GM23338 (cell line): ENCODE data around the gene TIMM9. TPM values are rescaled to one million over a fixed set of nuclear protein-coding genes. Genes with fewer than 3 reads are reported as not detected.

Source experiments
- ATAC-seq: fragments of 200-7000 bp; cut with Tn5 transposase; 3 replicates; pipeline ENCODE4 v1.9.1; 2020
- DNase-seq: peaks from one replicate; pipeline ENCODE4 v3.0.0-alpha.2; 2015; ENCODE audit warnings: low spot score
- H2AFZ ChIP-seq: fragments of 200-600 bp; sonication (generic); 2 replicates; pipeline ENCODE4 v1.8.0; 2016; ENCODE audit warnings: antibody characterized with exemption, mild to moderate bottlenecking, moderate library complexity
- H3F3A ChIP-seq: fragments of 200-600 bp; sonication (generic); replicated peaks from 2 replicates; pipeline ENCODE4 v1.8.0; 2017; ENCODE audit warnings: antibody characterized with exemption, mixed run types, low read depth
- H3K27ac ChIP-seq: fragments of 200-600 bp; sonication (generic); 2 replicates; pipeline ENCODE4 v1.6.1; 2016; ENCODE audit warnings: low read depth
- H3K27me3 ChIP-seq: fragments of 200-600 bp; sonication (generic); 2 replicates; pipeline ENCODE4 v1.8.0; 2016; ENCODE audit warnings: mild to moderate bottlenecking, mixed run types, moderate library complexity; ENCODE audit not compliant: insufficient read depth
- H3K36me3 ChIP-seq: fragments of 200-600 bp; sonication (generic); 2 replicates; pipeline ENCODE4 v1.8.0; 2016; ENCODE audit warnings: mild to moderate bottlenecking; ENCODE audit not compliant: insufficient read depth
- H3K4me1 ChIP-seq: fragments of 200-600 bp; sonication (generic); 2 replicates; pipeline ENCODE4 v1.8.0; 2016; ENCODE audit warnings: mild to moderate bottlenecking, moderate library complexity; ENCODE audit not compliant: insufficient read depth
- H3K4me2 ChIP-seq: fragments of 200-600 bp; sonication (generic); 2 replicates; pipeline ENCODE4 v1.7.1; 2017; ENCODE audit warnings: mixed run types
- H3K4me3 ChIP-seq: fragments of 200-600 bp; sonication (generic); 2 replicates; pipeline ENCODE4 v1.6.1; 2016; ENCODE audit warnings: mixed run types
- H3K79me2 ChIP-seq: fragments of 200-600 bp; sonication (generic); replicated peaks from 2 replicates; pipeline ENCODE4 v1.8.0; 2017; ENCODE audit warnings: mild to moderate bottlenecking; ENCODE audit not compliant: insufficient read depth
- H3K9me2 ChIP-seq: fragments of 200-600 bp; sonication (generic); 2 replicates; pipeline ENCODE4 v1.8.0; 2017; ENCODE audit not compliant: insufficient read depth
- H4K20me1 ChIP-seq: fragments of 200-600 bp; sonication (generic); replicated peaks from 2 replicates; pipeline ENCODE4 v1.8.0; 2017; ENCODE audit warnings: mild to moderate bottlenecking; ENCODE audit not compliant: insufficient read depth
- H3K27ac Mint-ChIP-seq: 2 replicates; pipeline ENCODE4 v1.8.0; 2020; ENCODE audit warnings: inconsistent platforms, mild to moderate bottlenecking, moderate library complexity, mixed read lengths
- H3K27me3 Mint-ChIP-seq: 3 replicates; pipeline ENCODE4 v1.8.0; 2022; ENCODE audit warnings: low read depth, mild to moderate bottlenecking, moderate library complexity, mixed read lengths, inconsistent platforms; ENCODE audit not compliant: insufficient read depth, poor library complexity
- H3K36me3 Mint-ChIP-seq: 3 replicates; pipeline ENCODE4 v1.8.0; 2021; ENCODE audit warnings: low read depth, mild to moderate bottlenecking, inconsistent platforms, moderate library complexity, mixed read lengths
- H3K4me1 Mint-ChIP-seq: 3 replicates; pipeline ENCODE4 v1.8.0; 2020; ENCODE audit warnings: mild to moderate bottlenecking, inconsistent platforms, mixed read lengths
- H3K4me3 Mint-ChIP-seq: 3 replicates; pipeline ENCODE4 v1.8.0; 2021; ENCODE audit warnings: moderate library complexity, mild to moderate bottlenecking, inconsistent platforms, mixed read lengths
- H3K9me3 Mint-ChIP-seq: 3 replicates; pipeline ENCODE4 v1.8.0; 2020; ENCODE audit warnings: moderate library complexity, mild to moderate bottlenecking, inconsistent platforms, mixed read lengths
- CREB1 ChIP-seq: fragments of 250-450 bp; sonication (Bioruptor Pico); IDR thresholded peaks from 2 replicates; pipeline ENCODE4 v1.5.0; 2020; ENCODE audit warnings: low read depth, mild to moderate bottlenecking, moderate library complexity
- EZH2 ChIP-seq: fragments of 200-600 bp; sonication (generic); IDR thresholded peaks from one replicate; pipeline ENCODE4 v1.8.0; 2017; ENCODE audit warnings: antibody characterized with exemption, mild to moderate bottlenecking, low read depth; ENCODE audit not compliant: unreplicated experiment
- JUNB ChIP-seq: IDR thresholded peaks from one replicate; pipeline ENCODE4 v1.6.1; 2016; ENCODE audit warnings: antibody characterized with exemption; ENCODE audit not compliant: unreplicated experiment
- POLR2AphosphoS5 ChIP-seq: IDR thresholded peaks from 2 replicates; pipeline ENCODE4 v1.6.1; 2016; ENCODE audit warnings: antibody characterized with exemption, low read depth
- STAT1 ChIP-seq: IDR thresholded peaks from one replicate; pipeline ENCODE4 v1.6.1; 2016; ENCODE audit warnings: antibody characterized with exemption; ENCODE audit not compliant: unreplicated experiment
- ZNF114 ChIP-seq: fragments of 250-450 bp; sonication (Bioruptor Pico); IDR thresholded peaks from 2 replicates; pipeline ENCODE4 v1.5.0; 2020; ENCODE audit warnings: mild to moderate bottlenecking, moderate library complexity
- ZNF331 ChIP-seq: fragments of 250-450 bp; sonication (Bioruptor Pico); IDR thresholded peaks from 2 replicates; pipeline ENCODE4 v1.5.0; 2020; ENCODE audit warnings: low read depth, mild to moderate bottlenecking, moderate library complexity
- polyA plus RNA-seq: library from polyadenylated mRNA; unstranded; fragments of >200 nt; fragmentation: Nextera tagmentation; extraction: Ambion mirVana; gene quantifications from 2 replicates; pipeline ENCODE4 v1.2.1, GENCODE V29; 2016
- total RNA-seq: library from RNA; depleted of rRNA; stranded (reverse); fragments of >200 nt; shearing (Covaris generic); gene quantifications from 2 replicates; pipeline ENCODE4 v1.2.3, GENCODE V29; 2014
- TF ChIP-seq, protein P1 (sequence below): IDR thresholded peaks from 2 replicates; pipeline ENCODE4 v1.6.1; 2016; ENCODE audit warnings: antibody characterized with exemption
- TF ChIP-seq, protein P2 (sequence below): IDR thresholded peaks from one replicate; pipeline ENCODE4 v1.6.1; 2018; ENCODE audit warnings: antibody characterized with exemption; ENCODE audit not compliant: unreplicated experiment
- TF ChIP-seq, protein P3 (sequence below), 2 experiments: fragments of 200-600 bp in 1 of 2; sonication (generic) in 1 of 2; conservative IDR thresholded peaks; 2 replicates each; pipeline versions ENCODE4 v1.5.1 to v1.6.1; 2016 to 2017; ENCODE audit warnings: antibody characterized with exemption in 2 of 2, low read depth in 2 of 2, mild to moderate bottlenecking in 2 of 2, moderate library complexity in 1 of 2

TIMM9 gene
- total and polyA plus RNA-seq, 2 experiments from 2014 or later: 40.3 to 146 TPM

DNA sequence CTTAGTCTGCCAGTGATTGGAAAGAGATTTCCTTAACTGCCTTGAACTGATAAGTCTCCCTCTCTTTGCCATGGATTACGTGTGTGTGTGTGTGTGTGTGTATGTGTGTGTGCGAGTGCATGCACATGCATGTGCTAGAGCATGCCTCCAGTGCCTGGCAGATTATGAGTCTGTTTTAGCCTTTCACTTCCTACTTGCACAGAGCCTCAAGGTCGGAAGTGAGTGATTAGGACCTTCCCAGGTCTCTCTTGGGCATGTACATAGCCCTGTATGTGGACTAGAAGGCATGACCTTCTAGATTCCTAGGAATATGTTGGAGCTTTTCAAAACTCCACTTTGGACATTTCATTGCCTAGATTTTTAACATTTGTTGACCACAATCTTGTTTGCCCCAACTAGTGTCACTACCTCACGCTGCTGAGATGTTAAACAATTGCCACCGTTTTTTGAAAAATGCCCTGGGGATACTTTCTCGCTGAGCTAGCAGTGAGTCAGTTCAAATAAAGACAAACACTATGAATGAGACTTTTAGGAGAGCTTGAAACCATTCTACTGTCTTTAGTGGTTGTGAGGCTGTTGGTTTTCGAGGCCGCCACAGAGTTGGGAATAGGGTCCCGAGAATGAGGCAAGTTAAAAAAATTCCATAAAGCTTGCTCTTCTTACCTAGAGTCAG, 28.4 kb upstream of the TIMM9 start:
- Histone ChIP-seq H3F3A (no peaks in the 10 kb centered on the region), H3K4me1 (no peaks in the 10 kb centered on the region), H4K20me1 (no peaks in the 10 kb centered on the region), H3K27me3 (no peaks in the 10 kb centered on the region), H3K9me2 (no peaks in the 10 kb centered on the region), H3K27ac (no peak overlapping the region), H3K4me2 (no peak overlapping the region), H2AFZ (no peak overlapping the region), H3K36me3 (peaks cover 4% of the 10 kb centered on the region; the same call in 1 of the 2 replicates), H3K4me3 (no peak overlapping the region), H3K79me2 (no peaks in the 10 kb centered on the region)
- TF ChIP-seq, protein P1, sequence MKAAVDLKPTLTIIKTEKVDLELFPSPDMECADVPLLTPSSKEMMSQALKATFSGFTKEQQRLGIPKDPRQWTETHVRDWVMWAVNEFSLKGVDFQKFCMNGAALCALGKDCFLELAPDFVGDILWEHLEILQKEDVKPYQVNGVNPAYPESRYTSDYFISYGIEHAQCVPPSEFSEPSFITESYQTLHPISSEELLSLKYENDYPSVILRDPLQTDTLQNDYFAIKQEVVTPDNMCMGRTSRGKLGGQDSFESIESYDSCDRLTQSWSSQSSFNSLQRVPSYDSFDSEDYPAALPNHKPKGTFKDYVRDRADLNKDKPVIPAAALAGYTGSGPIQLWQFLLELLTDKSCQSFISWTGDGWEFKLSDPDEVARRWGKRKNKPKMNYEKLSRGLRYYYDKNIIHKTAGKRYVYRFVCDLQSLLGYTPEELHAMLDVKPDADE: no peak
- TF ChIP-seq ZNF114 (CRISPR knock-in tag) (no peak), STAT1 (no peak), POLR2AphosphoS5 (no peak), EZH2 (no peak), ZNF331 (no peak), JUNB (no peak), CREB1 (no peak)
- TF ChIP-seq, protein P2, sequence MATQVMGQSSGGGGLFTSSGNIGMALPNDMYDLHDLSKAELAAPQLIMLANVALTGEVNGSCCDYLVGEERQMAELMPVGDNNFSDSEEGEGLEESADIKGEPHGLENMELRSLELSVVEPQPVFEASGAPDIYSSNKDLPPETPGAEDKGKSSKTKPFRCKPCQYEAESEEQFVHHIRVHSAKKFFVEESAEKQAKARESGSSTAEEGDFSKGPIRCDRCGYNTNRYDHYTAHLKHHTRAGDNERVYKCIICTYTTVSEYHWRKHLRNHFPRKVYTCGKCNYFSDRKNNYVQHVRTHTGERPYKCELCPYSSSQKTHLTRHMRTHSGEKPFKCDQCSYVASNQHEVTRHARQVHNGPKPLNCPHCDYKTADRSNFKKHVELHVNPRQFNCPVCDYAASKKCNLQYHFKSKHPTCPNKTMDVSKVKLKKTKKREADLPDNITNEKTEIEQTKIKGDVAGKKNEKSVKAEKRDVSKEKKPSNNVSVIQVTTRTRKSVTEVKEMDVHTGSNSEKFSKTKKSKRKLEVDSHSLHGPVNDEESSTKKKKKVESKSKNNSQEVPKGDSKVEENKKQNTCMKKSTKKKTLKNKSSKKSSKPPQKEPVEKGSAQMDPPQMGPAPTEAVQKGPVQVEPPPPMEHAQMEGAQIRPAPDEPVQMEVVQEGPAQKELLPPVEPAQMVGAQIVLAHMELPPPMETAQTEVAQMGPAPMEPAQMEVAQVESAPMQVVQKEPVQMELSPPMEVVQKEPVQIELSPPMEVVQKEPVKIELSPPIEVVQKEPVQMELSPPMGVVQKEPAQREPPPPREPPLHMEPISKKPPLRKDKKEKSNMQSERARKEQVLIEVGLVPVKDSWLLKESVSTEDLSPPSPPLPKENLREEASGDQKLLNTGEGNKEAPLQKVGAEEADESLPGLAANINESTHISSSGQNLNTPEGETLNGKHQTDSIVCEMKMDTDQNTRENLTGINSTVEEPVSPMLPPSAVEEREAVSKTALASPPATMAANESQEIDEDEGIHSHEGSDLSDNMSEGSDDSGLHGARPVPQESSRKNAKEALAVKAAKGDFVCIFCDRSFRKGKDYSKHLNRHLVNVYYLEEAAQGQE: no peak
- TF ChIP-seq, protein P3, sequence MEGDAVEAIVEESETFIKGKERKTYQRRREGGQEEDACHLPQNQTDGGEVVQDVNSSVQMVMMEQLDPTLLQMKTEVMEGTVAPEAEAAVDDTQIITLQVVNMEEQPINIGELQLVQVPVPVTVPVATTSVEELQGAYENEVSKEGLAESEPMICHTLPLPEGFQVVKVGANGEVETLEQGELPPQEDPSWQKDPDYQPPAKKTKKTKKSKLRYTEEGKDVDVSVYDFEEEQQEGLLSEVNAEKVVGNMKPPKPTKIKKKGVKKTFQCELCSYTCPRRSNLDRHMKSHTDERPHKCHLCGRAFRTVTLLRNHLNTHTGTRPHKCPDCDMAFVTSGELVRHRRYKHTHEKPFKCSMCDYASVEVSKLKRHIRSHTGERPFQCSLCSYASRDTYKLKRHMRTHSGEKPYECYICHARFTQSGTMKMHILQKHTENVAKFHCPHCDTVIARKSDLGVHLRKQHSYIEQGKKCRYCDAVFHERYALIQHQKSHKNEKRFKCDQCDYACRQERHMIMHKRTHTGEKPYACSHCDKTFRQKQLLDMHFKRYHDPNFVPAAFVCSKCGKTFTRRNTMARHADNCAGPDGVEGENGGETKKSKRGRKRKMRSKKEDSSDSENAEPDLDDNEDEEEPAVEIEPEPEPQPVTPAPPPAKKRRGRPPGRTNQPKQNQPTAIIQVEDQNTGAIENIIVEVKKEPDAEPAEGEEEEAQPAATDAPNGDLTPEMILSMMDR (conservative IDR thresholded peaks at IDR 0.05; ENCODE audit: low read depth in 2 of 2): no peak
- Mint-ChIP-seq H3K36me3 (peaks cover 23% of the 10 kb centered on the region), H3K4me3 (no peak overlapping the region), H3K9me3 (no peaks in the 10 kb centered on the region), H3K4me1 (no peaks in the 10 kb centered on the region), H3K27ac (no peak overlapping the region), H3K27me3 (peaks cover 4% of the 10 kb centered on the region)
- DNase-seq: no peak
- no peak for ATAC-seq
